ENCODE measurements around the gene PLD1.

The PLD1 gene

GRCh38 chr3:171850320-171850959 lies 40.2 kb upstream of the PLD1 start:
- H3K27ac ChIP-seq, result no peak overlapping the region
- CTCF ChIA-PET, result no interaction called here
- TF ChIP-seq, protein P1, sequence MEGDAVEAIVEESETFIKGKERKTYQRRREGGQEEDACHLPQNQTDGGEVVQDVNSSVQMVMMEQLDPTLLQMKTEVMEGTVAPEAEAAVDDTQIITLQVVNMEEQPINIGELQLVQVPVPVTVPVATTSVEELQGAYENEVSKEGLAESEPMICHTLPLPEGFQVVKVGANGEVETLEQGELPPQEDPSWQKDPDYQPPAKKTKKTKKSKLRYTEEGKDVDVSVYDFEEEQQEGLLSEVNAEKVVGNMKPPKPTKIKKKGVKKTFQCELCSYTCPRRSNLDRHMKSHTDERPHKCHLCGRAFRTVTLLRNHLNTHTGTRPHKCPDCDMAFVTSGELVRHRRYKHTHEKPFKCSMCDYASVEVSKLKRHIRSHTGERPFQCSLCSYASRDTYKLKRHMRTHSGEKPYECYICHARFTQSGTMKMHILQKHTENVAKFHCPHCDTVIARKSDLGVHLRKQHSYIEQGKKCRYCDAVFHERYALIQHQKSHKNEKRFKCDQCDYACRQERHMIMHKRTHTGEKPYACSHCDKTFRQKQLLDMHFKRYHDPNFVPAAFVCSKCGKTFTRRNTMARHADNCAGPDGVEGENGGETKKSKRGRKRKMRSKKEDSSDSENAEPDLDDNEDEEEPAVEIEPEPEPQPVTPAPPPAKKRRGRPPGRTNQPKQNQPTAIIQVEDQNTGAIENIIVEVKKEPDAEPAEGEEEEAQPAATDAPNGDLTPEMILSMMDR (conservative IDR thresholded peaks at IDR 0.05; ENCODE audit: low read depth), result no peak
- no peak for DNase-seq (ENCODE audit: low spot score)
- POLR2A ChIA-PET (ENCODE audit: low non-redundant PET), result no interaction called here

DNA sequence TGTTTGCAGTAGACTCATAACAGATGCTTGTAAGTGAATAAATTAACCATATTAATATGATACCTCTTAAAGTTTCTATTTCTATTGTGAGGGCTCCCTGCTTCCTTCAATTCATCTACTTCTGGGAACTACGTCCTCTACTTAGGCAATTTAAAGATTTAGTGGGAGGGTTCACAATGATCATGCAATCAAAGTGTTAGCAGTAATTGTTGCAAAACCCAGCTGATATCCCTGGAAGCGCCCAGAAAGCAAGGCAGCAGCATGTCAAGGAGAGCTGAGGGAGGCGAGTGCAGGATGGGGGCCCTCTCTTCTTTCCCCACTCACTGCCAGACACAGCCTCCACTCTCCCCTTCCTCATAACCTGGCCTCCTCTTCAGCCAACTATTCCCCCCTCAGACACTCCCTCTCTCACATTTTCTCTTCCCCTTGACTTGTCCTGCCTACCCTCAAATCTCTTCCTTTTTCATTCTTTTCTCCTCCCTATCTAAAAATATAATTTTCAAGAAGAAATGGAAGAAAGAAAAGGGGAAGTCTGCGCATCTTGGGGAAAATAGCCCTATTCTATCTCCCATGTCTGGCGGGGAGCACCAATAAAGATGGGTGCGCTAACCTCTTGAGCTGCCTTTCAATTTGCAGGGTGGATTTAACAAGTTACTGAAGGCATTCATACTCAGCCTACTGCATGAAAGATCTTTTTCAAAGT lies 39.5 kb upstream of the PLD1 start:
- no peak overlapping the region for H3K27ac ChIP-seq
- ChIA-PET CTCF (no interaction called here), POLR2A (ENCODE audit: low non-redundant PET) (no interaction called here)
- TF ChIP-seq, protein P1 (conservative IDR thresholded peaks at IDR 0.05; ENCODE audit: low read depth), result no peak
- no peak for DNase-seq (ENCODE audit: low spot score)

DNA sequence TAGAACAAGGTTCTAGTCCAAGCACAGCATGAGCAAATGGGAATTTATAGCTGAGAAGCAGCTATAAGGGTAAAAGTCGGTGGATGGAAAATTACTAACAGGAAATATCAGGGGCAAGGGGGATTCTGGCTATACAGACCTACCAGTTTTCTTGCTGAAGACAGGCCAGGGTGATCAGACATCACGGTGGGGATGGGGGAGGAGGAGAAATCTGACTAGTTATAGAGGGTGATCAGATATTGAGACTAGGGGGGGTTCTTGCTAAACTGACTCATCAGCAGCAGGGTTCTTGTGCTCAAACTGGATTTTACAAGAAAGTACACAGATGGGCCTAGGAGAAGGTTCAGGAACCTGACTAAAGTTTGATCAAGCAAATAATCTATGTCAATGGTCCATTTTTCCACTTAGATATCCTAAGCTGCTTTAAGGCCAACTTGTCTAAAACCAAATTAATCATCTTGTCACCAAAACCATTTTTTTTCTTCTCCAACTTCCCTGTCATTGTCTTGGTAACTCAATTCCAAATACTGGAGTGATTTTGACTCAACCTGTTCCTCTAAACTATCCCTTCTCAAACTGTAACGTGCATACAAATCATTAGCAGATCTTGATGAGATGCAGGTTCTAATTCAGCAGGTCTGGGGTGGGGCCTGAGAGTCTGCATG lies 37.4 kb upstream of the PLD1 start:
- no peak for DNase-seq (ENCODE audit: low spot score)
- POLR2A ChIA-PET (ENCODE audit: low non-redundant PET), result no interaction called here
- H3K27ac ChIP-seq, result no peak overlapping the region
- CTCF ChIA-PET, result interaction anchor here (0.6 kb wide), 1 partner anchor 258 kb away, joined by 3 read pairs; no protein-coding TSS in a partner anchor
- TF ChIP-seq, protein P1 (conservative IDR thresholded peaks at IDR 0.05; ENCODE audit: low read depth), result no peak

DNA sequence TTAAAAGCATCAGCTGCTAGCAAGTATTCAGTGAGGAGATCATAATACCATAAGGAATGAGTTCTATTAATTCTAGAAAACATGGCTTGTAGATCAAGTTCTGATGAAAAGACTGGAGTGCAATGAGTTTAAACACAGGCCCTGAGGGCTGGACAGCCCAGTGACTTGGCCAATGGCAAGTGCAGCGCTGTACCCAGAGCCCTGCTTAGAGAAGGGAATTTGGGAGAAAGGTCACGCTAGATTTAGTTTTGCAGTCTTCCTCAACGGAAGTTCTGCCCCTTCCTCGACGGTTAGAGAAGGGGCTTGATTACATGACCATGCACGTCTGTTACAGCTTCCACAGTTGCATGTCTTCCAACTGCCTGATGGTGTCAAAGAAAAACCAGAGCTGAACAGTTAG lies 36.9 kb upstream of the PLD1 start:
- CTCF ChIA-PET, result interaction anchor here (0.6 kb wide), 1 partner anchor 258 kb away, joined by 3 read pairs; no protein-coding TSS in a partner anchor
- POLR2A ChIA-PET (ENCODE audit: low non-redundant PET), result no interaction called here
- TF ChIP-seq, protein P1 (conservative IDR thresholded peaks at IDR 0.05; ENCODE audit: low read depth), result no peak
- DNase-seq (ENCODE audit: low spot score), result no peak
- no peak overlapping the region for H3K27ac ChIP-seq

- no peak overlapping the region for H3K27ac ChIP-seq
- TF ChIP-seq, protein P1 (conservative IDR thresholded peaks at IDR 0.05; ENCODE audit: low read depth), result no peak
- POLR2A ChIA-PET (ENCODE audit: low non-redundant PET), result no interaction called here
- DNase-seq (ENCODE audit: low spot score), result no peak
- CTCF ChIA-PET, result no interaction called here
These were observed 36.3 kb upstream of the PLD1 start for GRCh38 chr3:171846597-171846996.

GRCh38 chr3:171845481-171846284 lies 35.4 kb upstream of the PLD1 start:
- DNase-seq (ENCODE audit: low spot score), result no peak
- no peak overlapping the region for H3K27ac ChIP-seq
- POLR2A ChIA-PET (ENCODE audit: low non-redundant PET), result no interaction called here
- CTCF ChIA-PET, result no interaction called here
- TF ChIP-seq, protein P1 (conservative IDR thresholded peaks at IDR 0.05; ENCODE audit: low read depth), result no peak

Measured in RWPE1 (cell line).